HepG2 (cell line): ENCODE results near the gene HLA-DRB1. TPM values are rescaled to one million over a fixed set of nuclear protein-coding genes. Genes with fewer than 3 reads are reported as not detected.

Source experiments
- ATAC-seq: fragments of 200-7000 bp; cut with Tn5 transposase; 3 replicates; pipeline ENCODE4 v1.9.1; 2020; ENCODE audit warnings: mild to moderate bottlenecking, moderate library complexity
- BruUV-seq: library from RNA; stranded (reverse); fragments of 400-500 nt; replicated peaks from 2 replicates; lab custom pipeline; 2021; lab: Mats Ljungman, UMichigan
- CTCF ChIA-PET: fragments of 300-600 bp; formaldehyde crosslinking; extraction: SDS; loops from one replicate; lab custom pipeline; 2021; ENCODE audit warnings: low total read pairs, inconsistent platforms, low intra/inter-chr PET ratio; lab: Yijun Ruan, JAX
- POLR2A ChIA-PET: fragments of 350-600 bp; sonication (Branson Sonifier 250); formaldehyde crosslinking; loops from one replicate; lab custom pipeline; 2020; ENCODE audit warnings: antibody characterized with exemption, inconsistent platforms; lab: Yijun Ruan, JAX
- DNase-seq: peaks from one replicate; pipeline ENCODE4 v3.0.0-alpha.2; 2015; ENCODE audit warnings: low spot score
- FAIRE-seq: peaks from 3 replicates; lab custom pipeline; 2011; peaks lifted over from hg19 to GRCh38; lab: Jason Lieb, UNC
- H2AFZ ChIP-seq: one replicate; pipeline ENCODE4 v1.6.1; 2011; ENCODE audit warnings: low read length, inconsistent platforms
- H3K27ac ChIP-seq: fragments of 300-600 bp; 3 replicates; pipeline ENCODE4 v1.8.0; 2011; ENCODE audit warnings: mixed run types, mild to moderate bottlenecking, mixed read lengths, low read length, inconsistent platforms; ENCODE audit not compliant: insufficient read depth; ENCODE audit errors: extremely low read length
- H3K27me3 ChIP-seq, 2 experiments: fragments of 200-600 bp in 1 of 2; 2 replicates in 1 of 2; 3 replicates in 1 of 2; pipeline versions ENCODE4 v1.6.0 to v1.8.0; 2011; ENCODE audit warnings: low read length in 2 of 2, mild to moderate bottlenecking in 2 of 2, moderate library complexity in 2 of 2, inconsistent platforms in 1 of 2; ENCODE audit not compliant: insufficient read depth in 2 of 2, control insufficient read depth in 1 of 2
- H3K36me3 ChIP-seq, 2 experiments: fragments of 200-600 bp in 1 of 2; replicated peaks in 1 of 2; 2 replicates in 1 of 2; 3 replicates in 1 of 2; pipeline versions ENCODE4 v1.5.1 to v1.8.0; 2011; ENCODE audit warnings: low read length in 2 of 2, inconsistent platforms in 1 of 2; ENCODE audit not compliant: insufficient read depth in 2 of 2, control insufficient read depth in 1 of 2
- H3K4me1 ChIP-seq: 2 replicates; pipeline ENCODE4 v1.5.1; 2012; ENCODE audit warnings: low read length, inconsistent platforms; ENCODE audit not compliant: insufficient read depth
- H3K4me2 ChIP-seq: 2 replicates; pipeline ENCODE4 v1.6.0; 2011; ENCODE audit warnings: low read depth, low read length, inconsistent platforms
- H3K4me3 ChIP-seq, 3 experiments: fragments of 200-600 bp in 1 of 3; sonication (generic), shearing (Covaris generic) in 1 of 3; replicated peaks in 1 of 3; 2 replicates each; pipeline ENCODE4 v1.5.1; 2011 to 2016; ENCODE audit warnings: low read length in 3 of 3, inconsistent platforms in 2 of 3, low read depth in 2 of 3, mild to moderate bottlenecking in 2 of 3, control low read depth in 1 of 3, mixed read lengths in 1 of 3; ENCODE audit not compliant: insufficient read depth in 1 of 3
- H3K79me2 ChIP-seq: one replicate; pipeline ENCODE4 v1.6.1; 2011; ENCODE audit warnings: low read length, inconsistent platforms; ENCODE audit not compliant: insufficient read depth
- H3K9ac ChIP-seq: 2 replicates; pipeline ENCODE4 v1.6.0; 2011; ENCODE audit warnings: mild to moderate bottlenecking, low read depth, low read length, inconsistent platforms; ENCODE audit not compliant: insufficient read depth
- H3K9me3 ChIP-seq: 2 replicates; pipeline ENCODE4 v1.5.1; 2012; ENCODE audit warnings: mild to moderate bottlenecking, low read length
- H4K20me1 ChIP-seq: 2 replicates; pipeline ENCODE4 v1.6.0; 2011; ENCODE audit warnings: inconsistent platforms, mild to moderate bottlenecking, low read length, moderate library complexity; ENCODE audit not compliant: insufficient read depth
- ETV5 ChIP-seq: IDR thresholded peaks from 2 replicates; pipeline ENCODE4 v1.6.1; 2018; ENCODE audit warnings: missing biosample characterization, missing genetic modification reagents, inconsistent platforms, borderline replicate concordance
- PHB2 ChIP-seq: fragments of 450-650 bp; IDR thresholded peaks from 2 replicates; pipeline ENCODE4 v1.6.1; 2018; ENCODE audit not compliant: partially characterized antibody
- POLR2AphosphoS5 ChIP-seq: IDR thresholded peaks from 2 replicates; pipeline ENCODE4 v1.6.1; 2012; ENCODE audit warnings: low read depth, low read length
- TBL1XR1 ChIP-seq: fragments of 150-350 bp; IDR thresholded peaks from 2 replicates; pipeline ENCODE4 v1.6.1; 2014; ENCODE audit warnings: borderline replicate concordance, low read length; ENCODE audit not compliant: partially characterized antibody
- ZBTB3 ChIP-seq: sonication (generic); formaldehyde crosslinking; IDR thresholded peaks from 2 replicates; pipeline ENCODE4 v1.4.0; 2020; ENCODE audit warnings: low read depth, mild to moderate bottlenecking, moderate library complexity, missing genetic modification reagents, borderline replicate concordance
- ZNF296 ChIP-seq: sonication (generic); formaldehyde crosslinking; conservative IDR thresholded peaks from 2 replicates; pipeline ENCODE4 v1.5.0; 2020; ENCODE audit warnings: mild to moderate bottlenecking, missing genetic modification reagents
- ZSCAN29 ChIP-seq: sonication (generic); formaldehyde crosslinking; conservative IDR thresholded peaks from 2 replicates; pipeline ENCODE4 v1.4.0; 2020; ENCODE audit warnings: mild to moderate bottlenecking, missing genetic modification reagents
- WGBS: methylation state at CpG from one replicate; pipeline ENCODE4 v1.1.6; 2017; ENCODE audit warnings: low lambda C conversion rate; 5-methylcytosine and 5-hydroxymethylcytosine counted together
- in situ Hi-C: cut with HindIII; loops from 2 replicates; pipeline ENCODE4 v1.10.0; 2017; ENCODE audit warnings: low pct_unique_long_range_greater_than_20kb; ENCODE audit not compliant: extremely low pct_ligation_motif_present
- intact Hi-C: fragments of 100-400 bp; cut with micrococcal nuclease; formaldehyde crosslinking; loops from one replicate; pipeline ENCODE4 v1.10.0; 2022; ENCODE audit not compliant: unreplicated experiment
- polyA plus RNA-seq, 8 experiments: library from polyadenylated mRNA; depleted of rRNA in 3 of 8; stranded (reverse) in 7 of 8; unstranded in 1 of 8; fragments of >200 nt; fragmentation: Illumina TruSeq in 4 of 8; extraction: Trizol in 4 of 8; gene quantifications; 2 replicates each; pipeline versions ENCODE4 v1.2.1 to v1.2.3, GENCODE V29; 2011 to 2016; ENCODE audit warnings: low read depth in 4 of 8, missing spikeins in 1 of 8, mixed read lengths in 1 of 8; ENCODE audit not compliant: insufficient read depth in 1 of 8
- total RNA-seq, 5 experiments: library from RNA; depleted of rRNA; stranded (reverse); fragments of >200 nt; fragmentation: Illumina TruSeq; extraction: Trizol; gene quantifications; 2 replicates each; pipeline ENCODE4 v1.2.3, GENCODE V29; 2016; ENCODE audit warnings: low read depth in 1 of 5

The HLA-DRB1 gene
- total and polyA plus RNA-seq, 2 of the 13 experiments (the other 11 are each of a cell fraction or from before 2014, with no cell fraction given): 0.09 TPM; not detected in 1

GRCh38 chr6:32637883-32638282 lies 48.2 kb upstream of the HLA-DRB1 start (continued):
- TF ChIP-seq TBL1XR1 (no peak), ZNF296 (CRISPR knock-in tag) (no peak), ETV5 (CRISPR knock-in tag) (no peak), ZBTB3 (no peak), ZSCAN29 (no peak)

- WGBS: 2% methylated on average over 7 of the region's 7 CpGs
- H3K4me3 ChIP-seq: no peak within 1 kb of the TSS
- ChIA-PET POLR2A (no interaction called here), CTCF (no interaction called here)
- no peak within 1 kb of the TSS for H3K9ac ChIP-seq
- DNase-seq (no peak), ATAC-seq (no peak), FAIRE-seq (no peak)
- TF ChIP-seq PHB2 (no peak), POLR2AphosphoS5 (no peak)
- H3K4me1 ChIP-seq: no peaks in the 10 kb centered on the region
- no peak within 1 kb of the TSS for H3K27ac ChIP-seq
- no peaks in the 10 kb centered on the region for H3K9me3 ChIP-seq
- intact Hi-C loops (no loop called here), in situ Hi-C loops (no loop called here)
- H3K79me2 ChIP-seq: no peaks in the 10 kb centered on the region
- no peaks in the 10 kb centered on the region for H4K20me1 ChIP-seq
- no peak within 1 kb of the TSS for H2AFZ ChIP-seq
- peaks cover 2 to 4% of the 10 kb centered on the region in 2 experiments; a peak in 2 of 5 replicates for H3K27me3 ChIP-seq
- H3K36me3 ChIP-seq: no peaks in the 10 kb centered on the region
- H3K4me2 ChIP-seq: no peak within 1 kb of the TSS
- no TSS peak for BruUV-seq
Measured at GRCh38 chr6:32637219-32637880, 47.7 kb upstream of the HLA-DRB1 start, which contains the start of gene HLA-DQA1. TSS of gene HLA-DQA1 (plus strand) at chr6:32637406. CDS start at chr6:32637459, 53 bp downstream.
